WTC11 (cell line): ENCODE measurements around the gene TSEN2.

ENCODE experiments used
- JUN ChIP-seq: sonication (generic); formaldehyde crosslinking; IDR thresholded peaks from 2 replicates; pipeline ENCODE4 v1.8.0; 2023; ENCODE audit warnings: mild to moderate bottlenecking, missing genetic modification reagents
- NR1H2 ChIP-seq: sonication (generic); formaldehyde crosslinking; IDR thresholded peaks from 2 replicates; pipeline ENCODE4 v1.9.0; 2021; ENCODE audit warnings: mild to moderate bottlenecking, moderate library complexity, missing genetic modification reagents
- SOX15 ChIP-seq: fragments of 250-450 bp; sonication (Bioruptor Pico); IDR thresholded peaks from 2 replicates; pipeline ENCODE4 v1.9.0; 2021; ENCODE audit warnings: mild to moderate bottlenecking
- ZNF219 ChIP-seq: sonication (generic); formaldehyde crosslinking; IDR thresholded peaks from 2 replicates; pipeline ENCODE4 v1.8.0; 2023; ENCODE audit warnings: missing genetic modification reagents, mild to moderate bottlenecking, borderline replicate concordance
- TF ChIP-seq, protein P1 (sequence below): fragments of 200-600 bp; IDR thresholded peaks from 2 replicates; pipeline ENCODE4 v1.8.0; 2022; ENCODE audit warnings: antibody characterized with exemption
- TF ChIP-seq, protein P2 (sequence below): sonication (generic); formaldehyde crosslinking; IDR thresholded peaks from 2 replicates; pipeline ENCODE4 v1.8.0; 2022; ENCODE audit warnings: mild to moderate bottlenecking, missing genetic modification reagents
- TF ChIP-seq, protein P3 (sequence below): sonication (generic); formaldehyde crosslinking; IDR thresholded peaks from 2 replicates; pipeline ENCODE4 v1.8.1; 2022; ENCODE audit warnings: mild to moderate bottlenecking, missing genetic modification reagents, moderate library complexity, borderline replicate concordance
- TF ChIP-seq, protein P4 (sequence below): sonication (generic); formaldehyde crosslinking; IDR thresholded peaks from 2 replicates; pipeline ENCODE4 v1.8.0; 2023; ENCODE audit warnings: missing genetic modification reagents
- TF ChIP-seq, protein P5 (sequence below): sonication (generic); formaldehyde crosslinking; IDR thresholded peaks from 2 replicates; pipeline ENCODE4 v1.8.0; 2022; ENCODE audit warnings: mild to moderate bottlenecking, missing genetic modification reagents

DNA sequence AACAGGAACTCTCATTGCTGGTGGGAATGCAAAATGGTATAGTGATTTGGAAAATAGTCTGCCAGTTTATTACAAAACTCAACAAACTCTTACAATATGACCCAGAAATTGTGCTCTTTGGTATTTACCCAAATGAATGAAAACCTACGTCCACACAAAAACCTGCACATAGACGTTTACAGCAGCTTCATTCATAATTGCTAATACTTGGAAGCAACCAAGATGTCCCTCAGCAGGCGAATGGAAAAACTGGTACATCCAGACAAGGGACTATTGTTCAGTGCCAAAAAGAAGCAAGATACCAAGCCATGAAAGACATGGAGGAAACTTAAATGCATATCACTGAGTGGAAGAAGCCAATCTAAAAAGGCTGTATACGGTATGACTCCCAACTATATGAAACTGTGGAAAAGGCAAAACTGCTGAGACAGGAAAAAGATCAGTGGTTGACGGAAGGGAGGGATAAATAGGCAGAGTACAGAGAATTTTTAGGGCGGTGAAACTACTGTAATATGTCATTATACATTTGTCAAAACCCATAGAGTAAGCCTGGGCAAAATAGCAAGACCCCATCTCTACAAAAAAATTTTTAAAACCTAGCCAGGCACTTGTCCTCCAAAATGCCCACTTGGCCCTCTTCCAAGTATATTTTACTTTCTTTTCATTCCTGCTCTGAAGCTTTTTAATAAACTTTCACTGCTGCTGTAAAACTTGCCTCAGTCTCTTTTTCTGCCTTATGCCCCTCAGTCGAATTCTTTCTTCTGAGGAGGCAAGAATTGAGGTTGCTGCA lies 65.9 kb downstream of the TSEN2 start:
- TF ChIP-seq SOX15 (CRISPR knock-in tag) (no peak), ZNF219 (CRISPR knock-in tag) (no peak), JUN (CRISPR knock-in tag) (no peak), NR1H2 (CRISPR knock-in tag) (no peak)
- TF ChIP-seq, protein P1, sequence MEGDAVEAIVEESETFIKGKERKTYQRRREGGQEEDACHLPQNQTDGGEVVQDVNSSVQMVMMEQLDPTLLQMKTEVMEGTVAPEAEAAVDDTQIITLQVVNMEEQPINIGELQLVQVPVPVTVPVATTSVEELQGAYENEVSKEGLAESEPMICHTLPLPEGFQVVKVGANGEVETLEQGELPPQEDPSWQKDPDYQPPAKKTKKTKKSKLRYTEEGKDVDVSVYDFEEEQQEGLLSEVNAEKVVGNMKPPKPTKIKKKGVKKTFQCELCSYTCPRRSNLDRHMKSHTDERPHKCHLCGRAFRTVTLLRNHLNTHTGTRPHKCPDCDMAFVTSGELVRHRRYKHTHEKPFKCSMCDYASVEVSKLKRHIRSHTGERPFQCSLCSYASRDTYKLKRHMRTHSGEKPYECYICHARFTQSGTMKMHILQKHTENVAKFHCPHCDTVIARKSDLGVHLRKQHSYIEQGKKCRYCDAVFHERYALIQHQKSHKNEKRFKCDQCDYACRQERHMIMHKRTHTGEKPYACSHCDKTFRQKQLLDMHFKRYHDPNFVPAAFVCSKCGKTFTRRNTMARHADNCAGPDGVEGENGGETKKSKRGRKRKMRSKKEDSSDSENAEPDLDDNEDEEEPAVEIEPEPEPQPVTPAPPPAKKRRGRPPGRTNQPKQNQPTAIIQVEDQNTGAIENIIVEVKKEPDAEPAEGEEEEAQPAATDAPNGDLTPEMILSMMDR = no peak
- TF ChIP-seq, protein P2, sequence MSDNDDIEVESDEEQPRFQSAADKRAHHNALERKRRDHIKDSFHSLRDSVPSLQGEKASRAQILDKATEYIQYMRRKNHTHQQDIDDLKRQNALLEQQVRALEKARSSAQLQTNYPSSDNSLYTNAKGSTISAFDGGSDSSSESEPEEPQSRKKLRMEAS (CRISPR knock-in tag) = no peak
- TF ChIP-seq, protein P3, sequence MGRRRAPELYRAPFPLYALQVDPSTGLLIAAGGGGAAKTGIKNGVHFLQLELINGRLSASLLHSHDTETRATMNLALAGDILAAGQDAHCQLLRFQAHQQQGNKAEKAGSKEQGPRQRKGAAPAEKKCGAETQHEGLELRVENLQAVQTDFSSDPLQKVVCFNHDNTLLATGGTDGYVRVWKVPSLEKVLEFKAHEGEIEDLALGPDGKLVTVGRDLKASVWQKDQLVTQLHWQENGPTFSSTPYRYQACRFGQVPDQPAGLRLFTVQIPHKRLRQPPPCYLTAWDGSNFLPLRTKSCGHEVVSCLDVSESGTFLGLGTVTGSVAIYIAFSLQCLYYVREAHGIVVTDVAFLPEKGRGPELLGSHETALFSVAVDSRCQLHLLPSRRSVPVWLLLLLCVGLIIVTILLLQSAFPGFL (CRISPR knock-in tag) = no peak
- TF ChIP-seq, protein P4, sequence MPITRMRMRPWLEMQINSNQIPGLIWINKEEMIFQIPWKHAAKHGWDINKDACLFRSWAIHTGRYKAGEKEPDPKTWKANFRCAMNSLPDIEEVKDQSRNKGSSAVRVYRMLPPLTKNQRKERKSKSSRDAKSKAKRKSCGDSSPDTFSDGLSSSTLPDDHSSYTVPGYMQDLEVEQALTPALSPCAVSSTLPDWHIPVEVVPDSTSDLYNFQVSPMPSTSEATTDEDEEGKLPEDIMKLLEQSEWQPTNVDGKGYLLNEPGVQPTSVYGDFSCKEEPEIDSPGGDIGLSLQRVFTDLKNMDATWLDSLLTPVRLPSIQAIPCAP = no peak
- TF ChIP-seq, protein P5, sequence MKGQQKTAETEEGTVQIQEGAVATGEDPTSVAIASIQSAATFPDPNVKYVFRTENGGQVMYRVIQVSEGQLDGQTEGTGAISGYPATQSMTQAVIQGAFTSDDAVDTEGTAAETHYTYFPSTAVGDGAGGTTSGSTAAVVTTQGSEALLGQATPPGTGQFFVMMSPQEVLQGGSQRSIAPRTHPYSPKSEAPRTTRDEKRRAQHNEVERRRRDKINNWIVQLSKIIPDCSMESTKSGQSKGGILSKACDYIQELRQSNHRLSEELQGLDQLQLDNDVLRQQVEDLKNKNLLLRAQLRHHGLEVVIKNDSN (CRISPR knock-in tag) = no peak
